Hepatocyte (in vitro differentiated cells): ENCODE results near the gene ITIH1.

Source experiments
- CTCF ChIP-seq: fragments of 200-600 bp; sonication (generic); IDR thresholded peaks from 2 replicates; pipeline ENCODE4 v1.5.1; 2016; ENCODE audit warnings: antibody characterized with exemption, mild to moderate bottlenecking; ENCODE audit not compliant: poor library complexity
- EZH2 ChIP-seq: fragments of 200-600 bp; sonication (generic); IDR thresholded peaks from 2 replicates; pipeline ENCODE4 v1.6.1; 2016; ENCODE audit warnings: antibody characterized with exemption, mild to moderate bottlenecking, borderline replicate concordance
- EZH2phosphoT487 ChIP-seq: fragments of 200-600 bp; sonication (generic); IDR thresholded peaks from one replicate; pipeline ENCODE4 v1.6.1; 2018; ENCODE audit warnings: antibody characterized with exemption, mild to moderate bottlenecking, low read depth, moderate library complexity; ENCODE audit not compliant: unreplicated experiment, severe bottlenecking

DNA sequence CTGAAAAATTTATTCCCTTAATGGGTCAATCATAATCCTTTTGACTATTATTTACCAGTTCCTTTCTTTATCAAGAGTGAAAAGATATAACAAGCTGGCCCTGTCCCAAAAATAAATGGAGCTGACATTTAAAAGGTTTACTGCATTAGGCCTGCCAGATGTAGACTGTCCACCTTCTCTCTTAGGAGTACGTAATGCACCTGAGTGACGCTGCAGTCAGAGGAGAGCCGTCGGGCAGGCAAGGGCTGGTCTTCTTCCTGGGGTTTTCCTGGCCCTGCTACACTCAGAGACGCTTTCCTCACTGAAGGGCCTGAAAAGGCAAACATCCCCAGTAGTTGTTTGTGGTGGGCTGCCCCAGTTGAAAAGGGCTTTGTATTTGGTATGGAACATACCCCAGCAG is 34.2 kb upstream of the ITIH1 start:
- TF ChIP-seq CTCF (no peak), EZH2 (no peak), EZH2phosphoT487 (no peak)
